ENCODE measurements around the gene EDN1.

GRCh38 chr6:12333128-12333527 lies 43.0 kb downstream of the EDN1 start:
- TF ChIP-seq CTCF (IDR thresholded peaks at IDR 0.05; ENCODE audit: insufficient read depth, low read length) (no peak), POLR2AphosphoS5 (IDR thresholded peaks at IDR 0.05; ENCODE audit: low read depth) (no peak), GABPA (IDR thresholded peaks at IDR 0.05; ENCODE audit: low read depth) (no peak)
- TF ChIP-seq, protein P1, sequence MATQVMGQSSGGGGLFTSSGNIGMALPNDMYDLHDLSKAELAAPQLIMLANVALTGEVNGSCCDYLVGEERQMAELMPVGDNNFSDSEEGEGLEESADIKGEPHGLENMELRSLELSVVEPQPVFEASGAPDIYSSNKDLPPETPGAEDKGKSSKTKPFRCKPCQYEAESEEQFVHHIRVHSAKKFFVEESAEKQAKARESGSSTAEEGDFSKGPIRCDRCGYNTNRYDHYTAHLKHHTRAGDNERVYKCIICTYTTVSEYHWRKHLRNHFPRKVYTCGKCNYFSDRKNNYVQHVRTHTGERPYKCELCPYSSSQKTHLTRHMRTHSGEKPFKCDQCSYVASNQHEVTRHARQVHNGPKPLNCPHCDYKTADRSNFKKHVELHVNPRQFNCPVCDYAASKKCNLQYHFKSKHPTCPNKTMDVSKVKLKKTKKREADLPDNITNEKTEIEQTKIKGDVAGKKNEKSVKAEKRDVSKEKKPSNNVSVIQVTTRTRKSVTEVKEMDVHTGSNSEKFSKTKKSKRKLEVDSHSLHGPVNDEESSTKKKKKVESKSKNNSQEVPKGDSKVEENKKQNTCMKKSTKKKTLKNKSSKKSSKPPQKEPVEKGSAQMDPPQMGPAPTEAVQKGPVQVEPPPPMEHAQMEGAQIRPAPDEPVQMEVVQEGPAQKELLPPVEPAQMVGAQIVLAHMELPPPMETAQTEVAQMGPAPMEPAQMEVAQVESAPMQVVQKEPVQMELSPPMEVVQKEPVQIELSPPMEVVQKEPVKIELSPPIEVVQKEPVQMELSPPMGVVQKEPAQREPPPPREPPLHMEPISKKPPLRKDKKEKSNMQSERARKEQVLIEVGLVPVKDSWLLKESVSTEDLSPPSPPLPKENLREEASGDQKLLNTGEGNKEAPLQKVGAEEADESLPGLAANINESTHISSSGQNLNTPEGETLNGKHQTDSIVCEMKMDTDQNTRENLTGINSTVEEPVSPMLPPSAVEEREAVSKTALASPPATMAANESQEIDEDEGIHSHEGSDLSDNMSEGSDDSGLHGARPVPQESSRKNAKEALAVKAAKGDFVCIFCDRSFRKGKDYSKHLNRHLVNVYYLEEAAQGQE (IDR thresholded peaks at IDR 0.05; ENCODE audit: insufficient replicate concordance, low read depth): no peak

Measured in HL-60 (cell line).